Loucy (cell line): ENCODE measurements around the gene LUC7L3.

Experiments used
- H2AFZ ChIP-seq: fragments of 200-600 bp; sonication (generic); 2 replicates; pipeline ENCODE4 v1.6.0; 2016; ENCODE audit warnings: antibody characterized with exemption, mild to moderate bottlenecking, low read length, moderate library complexity
- H3F3A ChIP-seq: fragments of 200-600 bp; 2 replicates; pipeline ENCODE4 v1.6.0; 2016; ENCODE audit warnings: antibody characterized with exemption, low read depth, mild to moderate bottlenecking
- H3K27me3 ChIP-seq: fragments of 200-600 bp; sonication (generic); 2 replicates; pipeline ENCODE4 v1.6.1; 2014; ENCODE audit warnings: low read length, mild to moderate bottlenecking; ENCODE audit not compliant: insufficient read depth, poor library complexity, severe bottlenecking
- H3K36me3 ChIP-seq: fragments of 200-600 bp; sonication (generic); 2 replicates; pipeline ENCODE4 v1.6.1; 2016; ENCODE audit warnings: low read length; ENCODE audit not compliant: insufficient read depth
- H3K4me1 ChIP-seq: fragments of 200-600 bp; sonication (generic); 2 replicates; pipeline ENCODE4 v1.5.1; 2014; ENCODE audit warnings: low read length, mild to moderate bottlenecking; ENCODE audit not compliant: insufficient read depth, poor library complexity, severe bottlenecking
- H3K4me2 ChIP-seq: fragments of 200-600 bp; sonication (generic); 2 replicates; pipeline ENCODE4 v1.6.0; 2014; ENCODE audit warnings: antibody characterized with exemption, low read length, low read depth, mild to moderate bottlenecking; ENCODE audit not compliant: poor library complexity, severe bottlenecking
- H3K4me3 ChIP-seq: fragments of 200-600 bp; sonication (generic); 2 replicates; pipeline ENCODE4 v1.5.1; 2014; ENCODE audit warnings: low read length, mild to moderate bottlenecking, mixed read lengths; ENCODE audit not compliant: poor library complexity, severe bottlenecking
- H3K79me2 ChIP-seq: fragments of 200-600 bp; sonication (generic); 2 replicates; pipeline ENCODE4 v1.6.1; 2014; ENCODE audit warnings: low read length; ENCODE audit not compliant: insufficient read depth
- H3K9ac ChIP-seq: fragments of 200-600 bp; sonication (generic); 2 replicates; pipeline ENCODE4 v1.6.0; 2014; ENCODE audit warnings: mild to moderate bottlenecking, low read depth, low read length, moderate library complexity; ENCODE audit not compliant: poor library complexity, severe bottlenecking
- H3K9me2 ChIP-seq: fragments of 200-600 bp; sonication (generic); replicated peaks from 2 replicates; pipeline ENCODE4 v1.6.1; 2016; ENCODE audit warnings: low read depth, low read length, mixed read lengths
- H3K9me3 ChIP-seq: fragments of 200-600 bp; sonication (generic); 2 replicates; pipeline ENCODE4 v1.6.1; 2014; ENCODE audit warnings: mild to moderate bottlenecking, antibody characterized with exemption, low read length, low read depth; ENCODE audit not compliant: insufficient read depth
- H4K20me1 ChIP-seq: fragments of 200-600 bp; sonication (generic); 2 replicates; pipeline ENCODE4 v1.6.0; 2014; ENCODE audit warnings: antibody characterized with exemption, low read length, mild to moderate bottlenecking; ENCODE audit not compliant: insufficient read depth, poor library complexity, severe bottlenecking
- CTCF ChIP-seq: fragments of 200-600 bp; sonication (generic); conservative IDR thresholded peaks from 2 replicates; pipeline ENCODE4 v1.5.1; 2014; ENCODE audit warnings: mild to moderate bottlenecking, antibody characterized with exemption, low read length
- EZH2phosphoT487 ChIP-seq: fragments of 200-600 bp; IDR thresholded peaks from 2 replicates; pipeline ENCODE4 v1.6.1; 2018; ENCODE audit warnings: antibody characterized with exemption, mild to moderate bottlenecking, moderate library complexity, borderline replicate concordance

LUC7L3 gene

GRCh38 chr17:50683434-50684287 lies 35.7 kb upstream of the LUC7L3 start:
- Histone ChIP-seq H3K27me3 (no peaks in the 10 kb centered on the region), H3K36me3 (no peaks in the 10 kb centered on the region), H3K9me3 (no peaks in the 10 kb centered on the region), H2AFZ (no peak overlapping the region), H3K4me1 (no peaks in the 10 kb centered on the region), H3K79me2 (no peaks in the 10 kb centered on the region), H3K4me2 (no peak overlapping the region), H3K9me2 (no peaks in the 10 kb centered on the region), H3K9ac (no peak overlapping the region), H3K4me3 (no peak overlapping the region), H4K20me1 (no peaks in the 10 kb centered on the region), H3F3A (no peaks in the 10 kb centered on the region)
- TF ChIP-seq EZH2phosphoT487 = no peak
- no peak for TF ChIP-seq CTCF

DNA sequence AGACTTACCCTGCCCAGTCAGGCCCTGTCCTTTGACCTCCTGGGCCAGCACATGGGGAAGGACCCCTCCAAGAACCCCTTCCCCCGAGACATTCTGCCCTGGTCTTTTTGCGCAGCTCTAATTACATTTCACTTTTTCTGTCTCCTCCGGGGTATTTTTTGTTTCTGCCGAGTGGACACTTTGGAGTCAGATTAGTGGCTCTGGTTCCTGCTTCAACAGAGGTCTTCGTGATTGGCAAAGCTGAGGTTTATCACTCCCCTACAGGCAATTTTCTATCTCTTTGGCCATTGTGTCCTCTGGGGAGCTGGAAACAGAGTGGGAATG lies 35.2 kb upstream of the LUC7L3 start:
- Histone ChIP-seq H3K4me1 (peaks cover under 1% of the 10 kb centered on the region), H3K9ac (no peak overlapping the region), H3K9me3 (no peaks in the 10 kb centered on the region), H3K79me2 (no peaks in the 10 kb centered on the region), H3K36me3 (no peaks in the 10 kb centered on the region), H3K4me3 (no peak overlapping the region), H3K27me3 (no peaks in the 10 kb centered on the region), H4K20me1 (no peaks in the 10 kb centered on the region), H3K4me2 (no peak overlapping the region), H3F3A (no peaks in the 10 kb centered on the region), H2AFZ (no peak overlapping the region), H3K9me2 (no peaks in the 10 kb centered on the region)
- TF ChIP-seq CTCF (no peak), EZH2phosphoT487 (no peak)

DNA sequence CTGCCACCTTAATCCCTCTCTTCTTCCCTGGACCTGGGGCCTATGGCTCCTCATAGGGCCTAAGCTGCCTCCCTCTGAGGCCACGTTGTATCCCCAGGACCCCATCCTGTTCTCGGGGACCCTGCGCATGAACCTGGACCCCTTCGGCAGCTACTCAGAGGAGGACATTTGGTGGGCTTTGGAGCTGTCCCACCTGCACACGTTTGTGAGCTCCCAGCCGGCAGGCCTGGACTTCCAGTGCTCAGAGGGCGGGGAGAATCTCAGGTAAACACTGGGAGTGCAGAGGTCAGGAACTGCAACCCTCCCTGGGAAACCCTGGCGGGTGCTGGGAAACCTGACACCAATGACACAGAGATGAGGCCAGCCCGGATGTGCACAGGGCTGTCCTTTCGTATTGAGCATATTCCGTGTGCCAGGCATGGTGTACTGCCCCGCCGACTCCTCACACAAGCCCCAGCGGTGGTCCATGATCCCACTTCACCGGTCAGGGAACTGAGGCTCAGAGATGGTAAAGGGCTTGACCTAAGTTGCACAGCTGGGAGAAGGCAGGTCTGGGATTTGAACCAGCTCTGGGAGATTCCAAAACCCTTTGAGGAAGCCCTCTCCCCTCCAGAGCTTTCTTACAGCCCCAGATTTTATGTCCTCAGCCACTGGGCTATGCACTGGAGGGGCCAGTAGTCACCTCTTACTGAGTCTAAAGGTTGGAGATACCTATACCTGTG lies 34.6 kb upstream of the LUC7L3 start:
- H3K79me2 ChIP-seq = no peaks in the 10 kb centered on the region
- no peak for TF ChIP-seq CTCF
- peaks cover 4% of the 10 kb centered on the region for H3K4me1 ChIP-seq
- H3K4me3 ChIP-seq = no peak overlapping the region
- no peaks in the 10 kb centered on the region for H3K27me3 ChIP-seq
- H3K9me2 ChIP-seq = no peaks in the 10 kb centered on the region
- H3F3A ChIP-seq = no peaks in the 10 kb centered on the region
- no peaks in the 10 kb centered on the region for H4K20me1 ChIP-seq
- no peak overlapping the region for H3K4me2 ChIP-seq
- no peak overlapping the region for H2AFZ ChIP-seq
- H3K9ac ChIP-seq = no peak overlapping the region
- H3K9me3 ChIP-seq = no peaks in the 10 kb centered on the region
- H3K36me3 ChIP-seq = no peaks in the 10 kb centered on the region
